Osteocyte (in vitro differentiated cells): ENCODE measurements around the gene HCFC1. TPM values are rescaled to one million over a fixed set of nuclear protein-coding genes. Genes with fewer than 3 reads are reported as not detected.

Experiments
- DNase-seq: peaks from one replicate; pipeline ENCODE4 v3.0.0; 2021; ENCODE audit warnings: mixed read lengths; ENCODE audit not compliant: unreplicated experiment; ENCODE audit errors: extremely low spot score
- H3K27ac Mint-ChIP-seq: one replicate; pipeline ENCODE4 v1.8.0; 2021; ENCODE audit warnings: mild to moderate bottlenecking, mixed read lengths; ENCODE audit not compliant: unreplicated experiment
- H3K27me3 Mint-ChIP-seq: one replicate; pipeline ENCODE4 v1.8.0; 2021; ENCODE audit warnings: mixed read lengths; ENCODE audit not compliant: unreplicated experiment
- H3K36me3 Mint-ChIP-seq: one replicate; pipeline ENCODE4 v1.8.0; 2021; ENCODE audit warnings: mixed read lengths; ENCODE audit not compliant: unreplicated experiment
- H3K4me1 Mint-ChIP-seq: one replicate; pipeline ENCODE4 v1.8.0; 2021; ENCODE audit warnings: mixed read lengths; ENCODE audit not compliant: unreplicated experiment
- H3K4me3 Mint-ChIP-seq: one replicate; pipeline ENCODE4 v1.8.0; 2021; ENCODE audit warnings: mild to moderate bottlenecking, moderate library complexity, mixed read lengths; ENCODE audit not compliant: unreplicated experiment
- H3K9me3 Mint-ChIP-seq: one replicate; pipeline ENCODE4 v1.8.0; 2021; ENCODE audit warnings: mixed read lengths; ENCODE audit not compliant: unreplicated experiment
- CTCF ChIP-seq: fragments of 200-600 bp; sonication (generic); IDR thresholded peaks from 2 replicates; pipeline ENCODE4 v1.5.0; 2021; ENCODE audit warnings: antibody characterized with exemption, mild to moderate bottlenecking, moderate library complexity
- total RNA-seq: library from RNA; stranded (reverse); gene quantifications from 2 replicates; pipeline ENCODE4 v1.2.1, GENCODE V29; 2021

HCFC1 gene
- total RNA-seq, 1 donor from 2014 or later = 74.8 TPM

- H3K36me3 Mint-ChIP-seq = no peaks in the 10 kb centered on the region
- H3K4me1 Mint-ChIP-seq = peaks cover 15% of the 10 kb centered on the region
- no peak overlapping the region for H3K4me3 Mint-ChIP-seq
- no peak for DNase-seq
- no peak for TF ChIP-seq CTCF
- no peaks in the 10 kb centered on the region for H3K9me3 Mint-ChIP-seq
- no peaks in the 10 kb centered on the region for H3K27me3 Mint-ChIP-seq
- no peak overlapping the region for H3K27ac Mint-ChIP-seq
These were observed 34.6 kb downstream of the HCFC1 start for GRCh38 chrX:153937056-153937455.

DNA sequence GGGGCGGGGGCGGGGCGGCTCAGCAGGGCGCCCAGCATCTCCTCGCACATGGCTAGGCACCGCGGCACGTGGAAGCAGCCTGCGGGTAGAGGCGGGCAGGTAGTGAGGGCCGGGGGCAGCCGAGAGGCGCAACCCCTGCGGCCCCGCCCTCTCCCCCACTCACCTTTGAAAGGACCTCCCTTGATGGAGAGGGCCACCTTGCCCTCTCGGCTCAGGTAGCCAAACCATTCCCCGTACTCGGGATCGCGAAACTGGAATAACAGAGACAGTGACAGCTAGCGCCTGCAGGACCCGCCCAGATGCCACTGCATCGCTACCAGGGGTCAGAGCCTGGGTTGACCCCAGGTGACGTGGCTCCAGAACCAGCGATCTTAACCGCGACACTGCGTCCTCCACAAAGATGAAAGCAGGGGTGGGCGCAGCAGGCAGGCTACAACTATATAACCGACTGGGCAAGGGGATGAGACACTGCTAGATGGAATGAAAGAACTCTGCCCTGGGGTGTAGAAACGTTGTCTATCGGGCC is 36.2 kb downstream of the HCFC1 start:
- TF ChIP-seq CTCF = no peak

GRCh38 chrX:153934762-153935325 is 36.8 kb downstream of the HCFC1 start, which contains the start of gene NAA10:
Gene NAA10, minus strand, starts transcription at chrX:153935037. Its CDS starts 133 bp downstream, at chrX:153934904.
- H3K36me3 Mint-ChIP-seq = peaks cover 5% of the 10 kb centered on the region
- no peaks in the 10 kb centered on the region for H3K9me3 Mint-ChIP-seq
- H3K4me3 Mint-ChIP-seq = peak within 1 kb of the TSS; percentile 81
- TF ChIP-seq CTCF = no peak
- peak; percentile 90 for DNase-seq
- H3K27ac Mint-ChIP-seq = no peak within 1 kb of the TSS
- peaks cover 11% of the 10 kb centered on the region for H3K4me1 Mint-ChIP-seq
- no peaks in the 10 kb centered on the region for H3K27me3 Mint-ChIP-seq

More for the DNA sequence above, 36.2 kb downstream of the HCFC1 start:
- Mint-ChIP-seq H3K27me3 (no peaks in the 10 kb centered on the region), H3K4me1 (peaks cover 11% of the 10 kb centered on the region), H3K36me3 (peaks cover 5% of the 10 kb centered on the region), H3K9me3 (no peaks in the 10 kb centered on the region), H3K27ac (no peak overlapping the region), H3K4me3 (peak overlapping the region; percentile 55)
- DNase-seq = no peak

DNA sequence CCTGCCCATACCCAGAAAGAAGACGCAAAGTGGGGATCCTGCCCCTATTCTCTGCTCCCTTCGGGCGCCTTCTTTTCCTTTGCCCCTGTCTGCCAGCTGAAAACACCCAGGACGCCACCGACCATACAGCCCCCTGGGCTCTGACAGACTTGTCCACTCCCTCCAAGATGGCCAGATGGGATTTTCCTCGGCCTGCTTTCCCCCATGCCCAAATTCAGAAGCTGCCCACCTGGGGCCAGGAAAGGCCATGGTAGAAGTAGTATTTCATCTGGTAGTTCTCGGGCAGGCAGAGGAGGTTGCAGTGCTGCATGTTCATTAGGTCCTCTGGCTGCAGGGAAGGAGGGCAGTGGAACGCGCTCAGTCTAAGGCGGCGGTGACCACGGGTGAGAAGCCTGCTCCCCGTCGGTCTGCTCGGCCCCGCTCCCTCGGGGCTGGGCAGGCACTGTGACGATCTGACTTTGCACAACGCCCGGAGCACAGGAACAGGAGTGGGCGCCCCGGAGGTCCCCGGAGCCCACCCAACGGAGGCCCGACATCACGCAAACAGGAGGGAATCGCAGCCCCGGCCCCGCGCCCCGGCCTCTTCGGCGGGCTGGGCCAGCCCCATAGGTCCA is 37.4 kb downstream of the HCFC1 start:
- no peak for DNase-seq
- H3K27me3 Mint-ChIP-seq = no peaks in the 10 kb centered on the region
- H3K4me1 Mint-ChIP-seq = peaks cover 8% of the 10 kb centered on the region
- no peak overlapping the region for H3K27ac Mint-ChIP-seq
- H3K4me3 Mint-ChIP-seq = peak overlapping the region; percentile 81
- no peaks in the 10 kb centered on the region for H3K9me3 Mint-ChIP-seq
- peaks cover 5% of the 10 kb centered on the region for H3K36me3 Mint-ChIP-seq
- no peak for TF ChIP-seq CTCF

- H3K4me1 Mint-ChIP-seq = peaks cover 8% of the 10 kb centered on the region
These were observed 37.9 kb downstream of the HCFC1 start for GRCh38 chrX:153933748-153934147.

More at GRCh38 chrX:153933748-153934147, 37.9 kb downstream of the HCFC1 start:
- H3K36me3 Mint-ChIP-seq = peaks cover 5% of the 10 kb centered on the region
- no peak for TF ChIP-seq CTCF
- no peak for DNase-seq
- H3K27ac Mint-ChIP-seq = no peak overlapping the region
- H3K9me3 Mint-ChIP-seq = no peaks in the 10 kb centered on the region
- H3K27me3 Mint-ChIP-seq = no peaks in the 10 kb centered on the region
- peak overlapping the region; percentile 81 for H3K4me3 Mint-ChIP-seq
